Measurements from ENCODE around the gene BICRA.

DNA sequence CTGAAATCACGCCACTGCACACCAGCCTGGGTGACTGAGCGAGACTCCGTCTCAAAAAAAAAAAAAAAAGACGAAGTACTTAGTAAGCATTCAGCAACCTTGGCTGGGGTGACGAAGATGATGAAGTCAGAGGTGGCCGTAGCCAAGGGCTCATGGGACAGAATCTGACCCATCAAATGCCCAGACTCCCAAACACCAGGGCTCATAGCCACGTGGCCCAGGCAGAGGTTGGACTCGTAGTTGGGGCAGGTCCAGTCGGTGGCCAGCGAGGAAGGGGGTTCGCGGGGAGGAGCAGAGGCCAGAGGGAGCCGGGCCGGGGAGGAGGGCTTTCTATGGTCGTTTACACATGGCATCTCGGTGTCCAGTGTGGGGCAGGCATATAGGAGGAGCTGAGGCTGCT, 52.2 kb downstream of the BICRA start:
- TF ChIP-seq, protein P1, sequence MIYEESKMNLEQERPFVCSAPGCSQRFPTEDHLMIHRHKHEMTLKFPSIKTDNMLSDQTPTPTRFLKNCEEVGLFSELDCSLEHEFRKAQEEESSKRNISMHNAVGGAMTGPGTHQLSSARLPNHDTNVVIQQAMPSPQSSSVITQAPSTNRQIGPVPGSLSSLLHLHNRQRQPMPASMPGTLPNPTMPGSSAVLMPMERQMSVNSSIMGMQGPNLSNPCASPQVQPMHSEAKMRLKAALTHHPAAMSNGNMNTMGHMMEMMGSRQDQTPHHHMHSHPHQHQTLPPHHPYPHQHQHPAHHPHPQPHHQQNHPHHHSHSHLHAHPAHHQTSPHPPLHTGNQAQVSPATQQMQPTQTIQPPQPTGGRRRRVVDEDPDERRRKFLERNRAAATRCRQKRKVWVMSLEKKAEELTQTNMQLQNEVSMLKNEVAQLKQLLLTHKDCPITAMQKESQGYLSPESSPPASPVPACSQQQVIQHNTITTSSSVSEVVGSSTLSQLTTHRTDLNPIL (CRISPR knock-in tag; IDR thresholded peaks at IDR 0.05; ENCODE audit: low read depth), result no peak
- TF ChIP-seq CSDC2 (CRISPR knock-in tag; IDR thresholded peaks at IDR 0.05) (no peak), ARNTL (CRISPR knock-in tag; IDR thresholded peaks at IDR 0.05; ENCODE audit: borderline replicate concordance, low read depth) (no peak), TOX (CRISPR knock-in tag; IDR thresholded peaks at IDR 0.05; ENCODE audit: borderline replicate concordance) (no peak), TCF4 (CRISPR knock-in tag; IDR thresholded peaks at IDR 0.05; ENCODE audit: borderline replicate concordance) (no peak), ZFP30 (CRISPR knock-in tag; IDR thresholded peaks at IDR 0.05) (no peak), SNAI2 (CRISPR knock-in tag; IDR thresholded peaks at IDR 0.05) (no peak), RARB (CRISPR knock-in tag; IDR thresholded peaks at IDR 0.05) (no peak), GLIS3 (CRISPR knock-in tag; IDR thresholded peaks at IDR 0.05) (no peak), ESRRG (CRISPR knock-in tag; IDR thresholded peaks at IDR 0.05) (no peak), ZFP3 (CRISPR knock-in tag; IDR thresholded peaks at IDR 0.05) (no peak), ZNF565 (CRISPR knock-in tag; conservative IDR thresholded peaks at IDR 0.05; ENCODE audit: low read depth) (no peak)
- TF ChIP-seq, protein P2, sequence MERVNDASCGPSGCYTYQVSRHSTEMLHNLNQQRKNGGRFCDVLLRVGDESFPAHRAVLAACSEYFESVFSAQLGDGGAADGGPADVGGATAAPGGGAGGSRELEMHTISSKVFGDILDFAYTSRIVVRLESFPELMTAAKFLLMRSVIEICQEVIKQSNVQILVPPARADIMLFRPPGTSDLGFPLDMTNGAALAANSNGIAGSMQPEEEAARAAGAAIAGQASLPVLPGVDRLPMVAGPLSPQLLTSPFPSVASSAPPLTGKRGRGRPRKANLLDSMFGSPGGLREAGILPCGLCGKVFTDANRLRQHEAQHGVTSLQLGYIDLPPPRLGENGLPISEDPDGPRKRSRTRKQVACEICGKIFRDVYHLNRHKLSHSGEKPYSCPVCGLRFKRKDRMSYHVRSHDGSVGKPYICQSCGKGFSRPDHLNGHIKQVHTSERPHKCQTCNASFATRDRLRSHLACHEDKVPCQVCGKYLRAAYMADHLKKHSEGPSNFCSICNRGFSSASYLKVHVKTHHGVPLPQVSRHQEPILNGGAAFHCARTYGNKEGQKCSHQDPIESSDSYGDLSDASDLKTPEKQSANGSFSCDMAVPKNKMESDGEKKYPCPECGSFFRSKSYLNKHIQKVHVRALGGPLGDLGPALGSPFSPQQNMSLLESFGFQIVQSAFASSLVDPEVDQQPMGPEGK (CRISPR knock-in tag; IDR thresholded peaks at IDR 0.05; ENCODE audit: borderline replicate concordance), result no peak
- TF ChIP-seq, protein P3, sequence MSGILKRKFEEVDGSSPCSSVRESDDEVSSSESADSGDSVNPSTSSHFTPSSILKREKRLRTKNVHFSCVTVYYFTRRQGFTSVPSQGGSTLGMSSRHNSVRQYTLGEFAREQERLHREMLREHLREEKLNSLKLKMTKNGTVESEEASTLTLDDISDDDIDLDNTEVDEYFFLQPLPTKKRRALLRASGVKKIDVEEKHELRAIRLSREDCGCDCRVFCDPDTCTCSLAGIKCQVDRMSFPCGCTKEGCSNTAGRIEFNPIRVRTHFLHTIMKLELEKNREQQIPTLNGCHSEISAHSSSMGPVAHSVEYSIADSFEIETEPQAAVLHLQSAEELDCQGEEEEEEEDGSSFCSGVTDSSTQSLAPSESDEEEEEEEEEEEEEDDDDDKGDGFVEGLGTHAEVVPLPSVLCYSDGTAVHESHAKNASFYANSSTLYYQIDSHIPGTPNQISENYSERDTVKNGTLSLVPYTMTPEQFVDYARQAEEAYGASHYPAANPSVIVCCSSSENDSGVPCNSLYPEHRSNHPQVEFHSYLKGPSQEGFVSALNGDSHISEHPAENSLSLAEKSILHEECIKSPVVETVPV (CRISPR knock-in tag; IDR thresholded peaks at IDR 0.05), result no peak

Data from SK-N-SH treated with all-trans-retinoic acid at 6 μM for 48 hours (cell line).